GM12875 (cell line): ENCODE data around the gene HPCA.
"Not testable (repeated sequence)": the region's sequence is repeated elsewhere in the genome, so short reads cannot be mapped to it uniquely, and the experiment has no call there.

Experiments
- H3K4me3 ChIP-seq: one replicate; pipeline ENCODE4 v1.5.1; 2011; ENCODE audit warnings: low read depth, low read length, control low read depth
- TF ChIP-seq, protein P1 (sequence below): IDR thresholded peaks from 2 replicates; pipeline ENCODE4 v1.5.1; 2011; ENCODE audit warnings: low read depth, mild to moderate bottlenecking, control low read depth, inconsistent platforms, low read length, moderate library complexity, borderline replicate concordance; ENCODE audit not compliant: insufficient read depth

The HPCA gene

DNA sequence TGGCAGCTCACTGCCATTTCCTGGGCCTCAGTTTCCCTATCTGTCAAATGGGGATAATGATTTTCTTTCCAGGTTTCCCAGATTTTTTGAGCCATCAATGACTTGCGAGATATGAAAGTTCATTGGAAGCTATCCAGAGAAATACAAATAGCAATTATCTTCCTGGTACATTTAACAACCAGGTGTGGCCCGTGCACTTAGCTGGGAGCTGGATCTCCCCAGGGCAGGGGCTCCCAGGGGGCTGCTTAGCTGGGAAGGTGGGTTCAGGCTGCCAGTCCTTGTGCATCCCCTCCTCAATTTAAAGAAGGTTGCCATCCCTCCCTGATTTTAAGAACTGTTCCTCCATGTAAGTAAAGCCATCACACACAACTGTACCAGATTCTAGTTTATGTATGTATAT, 18.5 kb downstream of the HPCA start:
- H3K4me3 ChIP-seq = no peak overlapping the region
- TF ChIP-seq, protein P1, sequence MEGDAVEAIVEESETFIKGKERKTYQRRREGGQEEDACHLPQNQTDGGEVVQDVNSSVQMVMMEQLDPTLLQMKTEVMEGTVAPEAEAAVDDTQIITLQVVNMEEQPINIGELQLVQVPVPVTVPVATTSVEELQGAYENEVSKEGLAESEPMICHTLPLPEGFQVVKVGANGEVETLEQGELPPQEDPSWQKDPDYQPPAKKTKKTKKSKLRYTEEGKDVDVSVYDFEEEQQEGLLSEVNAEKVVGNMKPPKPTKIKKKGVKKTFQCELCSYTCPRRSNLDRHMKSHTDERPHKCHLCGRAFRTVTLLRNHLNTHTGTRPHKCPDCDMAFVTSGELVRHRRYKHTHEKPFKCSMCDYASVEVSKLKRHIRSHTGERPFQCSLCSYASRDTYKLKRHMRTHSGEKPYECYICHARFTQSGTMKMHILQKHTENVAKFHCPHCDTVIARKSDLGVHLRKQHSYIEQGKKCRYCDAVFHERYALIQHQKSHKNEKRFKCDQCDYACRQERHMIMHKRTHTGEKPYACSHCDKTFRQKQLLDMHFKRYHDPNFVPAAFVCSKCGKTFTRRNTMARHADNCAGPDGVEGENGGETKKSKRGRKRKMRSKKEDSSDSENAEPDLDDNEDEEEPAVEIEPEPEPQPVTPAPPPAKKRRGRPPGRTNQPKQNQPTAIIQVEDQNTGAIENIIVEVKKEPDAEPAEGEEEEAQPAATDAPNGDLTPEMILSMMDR = no peak

DNA sequence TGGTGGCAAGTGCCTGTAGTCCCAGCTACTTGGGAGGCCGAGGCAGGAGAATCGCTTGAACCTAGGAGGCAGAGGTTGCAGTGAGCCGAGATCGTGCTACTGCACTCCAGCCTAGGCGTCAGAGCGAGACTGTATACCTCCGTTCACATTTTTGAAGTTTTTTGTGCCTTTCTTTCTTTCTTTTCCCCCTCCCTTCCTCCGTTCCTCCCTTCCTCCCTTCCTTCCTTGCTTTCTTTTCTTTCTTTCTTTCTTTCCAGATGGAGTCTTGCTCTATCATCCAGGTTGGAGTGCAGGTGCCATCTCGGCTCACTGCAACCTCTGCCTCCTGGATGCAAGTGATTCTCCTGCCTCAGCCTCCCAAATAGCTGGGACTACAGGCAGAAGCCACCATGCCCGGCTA, 19.3 kb downstream of the HPCA start:
- H3K4me3 ChIP-seq = not testable (repeated sequence)

DNA sequence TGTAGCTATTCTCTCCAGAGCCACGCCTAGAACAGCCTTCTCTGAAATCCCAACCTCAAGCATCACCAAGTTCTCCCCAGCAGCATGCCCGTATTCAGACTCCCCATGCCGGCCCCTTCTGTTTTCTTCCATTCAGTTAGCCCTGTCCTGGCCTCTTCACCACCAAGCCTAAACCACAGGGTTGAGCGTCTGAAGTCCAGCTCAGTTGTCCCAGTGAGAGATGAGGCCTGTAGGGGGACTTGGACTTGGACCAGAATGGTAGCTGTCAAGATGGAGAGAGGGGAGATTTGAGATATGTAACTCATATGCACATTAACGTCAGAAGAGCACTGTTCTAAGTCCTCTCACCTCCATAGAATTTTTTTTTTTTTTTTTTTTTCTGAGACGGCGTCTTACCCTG, 20.4 kb downstream of the HPCA start:
- H3K4me3 ChIP-seq = no peak overlapping the region
- TF ChIP-seq, protein P1 = no peak

DNA sequence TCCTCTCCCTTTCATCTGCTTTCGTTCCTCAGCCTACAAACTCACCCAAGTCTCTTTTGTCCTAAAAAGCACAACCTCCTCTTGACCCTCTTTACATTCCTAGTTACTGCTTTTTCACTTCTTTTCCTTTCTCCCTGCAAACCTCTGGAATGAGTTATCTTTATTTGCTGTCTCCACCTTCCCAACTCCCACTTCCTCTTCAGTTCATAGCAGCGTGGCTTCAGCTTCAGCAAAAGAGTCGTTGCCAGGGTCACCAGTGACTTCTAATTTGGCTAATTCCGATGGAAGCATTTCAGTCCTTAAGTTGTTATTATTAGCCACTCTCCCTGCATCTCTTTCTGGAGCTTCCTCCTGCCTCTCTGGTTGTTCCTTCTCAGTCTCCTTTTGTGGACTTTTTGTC, 21.1 kb downstream of the HPCA start:
- TF ChIP-seq, protein P1 = no peak
- H3K4me3 ChIP-seq = no peak overlapping the region

DNA sequence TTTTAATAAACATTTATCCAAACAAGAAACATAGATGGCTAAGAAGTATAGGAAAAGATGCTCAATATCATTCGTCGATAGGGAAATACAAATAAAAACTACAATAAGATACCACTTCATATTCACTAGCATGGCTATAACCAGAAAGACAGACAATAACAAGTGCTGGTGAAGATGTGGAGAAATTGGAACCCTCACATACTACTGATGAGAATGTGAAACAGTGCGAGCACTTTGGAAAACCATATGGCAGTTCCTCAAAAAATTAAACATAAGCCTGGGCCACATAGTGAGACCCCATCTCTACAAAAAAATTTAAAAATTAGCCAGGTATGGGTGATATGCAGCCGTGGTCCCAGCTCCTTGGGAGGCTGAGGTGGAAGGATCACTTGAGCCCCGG, 24.0 kb downstream of the HPCA start:
- H3K4me3 ChIP-seq = no peak overlapping the region
- TF ChIP-seq, protein P1 = no peak

DNA sequence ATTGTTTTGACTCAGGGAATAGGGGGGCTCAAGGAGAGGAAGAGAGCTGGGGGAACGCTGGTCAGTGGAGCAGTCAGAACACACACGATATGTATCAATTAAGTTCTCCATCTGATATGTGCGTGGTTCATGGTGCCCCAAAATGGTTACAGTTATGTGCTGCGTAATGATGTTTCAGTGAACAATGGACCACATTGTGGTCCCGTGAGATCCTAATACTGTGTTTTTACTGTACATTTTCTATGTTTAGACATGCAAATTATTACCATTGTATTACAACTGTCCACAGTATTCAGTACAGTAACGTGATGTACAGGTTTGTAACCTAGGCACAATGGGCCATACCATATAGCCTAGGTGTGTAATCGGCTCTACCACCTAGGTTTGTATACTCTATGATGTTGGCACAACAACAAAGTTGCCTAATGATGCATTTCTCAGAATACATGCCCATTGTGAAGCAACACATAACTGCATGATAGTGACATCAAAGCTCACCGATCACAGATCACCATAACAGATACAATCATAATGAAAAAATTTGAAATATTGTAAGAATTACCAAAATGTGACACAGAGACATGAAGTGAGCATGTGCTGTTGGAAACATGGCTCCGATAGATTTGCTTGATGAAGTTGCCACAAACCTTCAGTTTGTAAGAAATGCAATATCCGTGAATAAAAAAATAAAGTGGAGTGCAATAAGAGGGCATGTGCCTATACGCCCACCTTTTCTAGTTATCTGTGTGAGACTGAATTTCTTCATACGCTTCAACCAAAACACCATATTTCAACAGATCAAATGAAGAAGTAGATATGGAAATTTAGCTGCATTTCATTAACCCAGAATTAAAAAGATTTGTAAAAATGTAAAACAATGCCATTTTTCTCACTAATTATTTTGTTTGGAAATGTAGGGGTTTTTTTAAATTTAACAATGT, 29.7 kb downstream of the HPCA start:
- TF ChIP-seq, protein P1 = no peak
- H3K4me3 ChIP-seq = no peak overlapping the region

DNA sequence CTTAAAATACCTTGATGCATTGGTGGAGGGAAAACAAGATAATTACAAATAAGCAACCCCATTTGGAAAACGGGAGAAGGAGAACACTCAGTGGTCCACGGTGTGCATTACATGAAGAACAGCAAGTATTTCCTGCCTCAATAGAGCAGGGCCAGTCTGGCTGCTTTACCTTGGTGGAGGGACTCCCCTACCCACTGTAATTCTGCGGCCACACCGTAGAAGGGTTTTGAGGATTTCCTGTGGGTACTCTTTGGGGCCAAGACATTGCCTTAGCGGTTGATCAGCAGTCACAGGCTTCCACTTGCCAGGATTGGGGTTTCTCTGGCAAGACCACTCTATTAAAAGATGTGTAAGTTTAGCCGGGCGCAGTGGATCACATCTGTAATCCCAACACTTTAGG, 31.2 kb downstream of the HPCA start:
- H3K4me3 ChIP-seq = no peak overlapping the region
- TF ChIP-seq, protein P1 = no peak
